Sigmoid colon (tissue), 4 donors: ENCODE results near the gene APOBEC4.

Experiments
- CTCF ChIP-seq, 4 experiments: fragments of 450-650 bp in 3 of 4; fragments of 200-600 bp in 1 of 4; IDR thresholded peaks; one replicate each; pipeline ENCODE4 v1.5.1; 2016 to 2019; ENCODE audit warnings: antibody characterized with exemption in 4 of 4, mild to moderate bottlenecking in 3 of 4, moderate library complexity in 2 of 4
- EP300 ChIP-seq, 4 donors: sonication (generic); formaldehyde crosslinking; IDR thresholded peaks; one replicate each; pipeline ENCODE4 v1.6.1; 2017; ENCODE audit warnings: antibody characterized with exemption in 4 of 4
- POLR2A ChIP-seq, 2 donors: fragments of 450-650 bp; IDR thresholded peaks; one replicate each; pipeline ENCODE4 v1.6.1; 2016; ENCODE audit warnings: antibody characterized with exemption in 2 of 2, mild to moderate bottlenecking in 2 of 2, moderate library complexity in 2 of 2
- POLR2AphosphoS5 ChIP-seq, 4 donors: sonication (generic); formaldehyde crosslinking; IDR thresholded peaks; one replicate each; pipeline ENCODE4 v1.6.1; 2017; ENCODE audit warnings: antibody characterized with exemption in 4 of 4

- TF ChIP-seq CTCF (IDR thresholded peaks at IDR 0.05) (no peak), EP300 (IDR thresholded peaks at IDR 0.05) (no peak), POLR2A (IDR thresholded peaks at IDR 0.05) (no peak), POLR2AphosphoS5 (IDR thresholded peaks at IDR 0.05) (no peak)
These were observed 49.1 kb upstream of the APOBEC4 start for GRCh38 chr1:183702087-183702812.
